ENCODE measurements around the gene ZSCAN4.

ZSCAN4 gene

DNA sequence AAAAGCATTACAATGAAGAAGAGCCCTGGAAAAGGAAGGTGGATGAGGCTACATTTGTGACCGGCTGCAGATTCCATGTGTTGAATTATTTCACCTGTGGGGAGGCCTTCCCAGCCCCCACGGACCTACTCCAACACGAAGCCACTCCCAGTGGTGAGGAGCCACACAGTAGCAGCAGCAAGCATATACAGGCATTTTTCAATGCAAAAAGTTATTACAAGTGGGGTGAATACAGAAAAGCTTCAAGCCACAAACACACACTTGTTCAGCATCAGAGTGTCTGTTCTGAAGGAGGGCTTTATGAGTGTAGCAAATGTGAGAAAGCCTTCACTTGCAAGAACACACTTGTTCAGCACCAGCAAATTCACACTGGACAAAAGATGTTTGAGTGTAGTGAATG is 18.0 kb downstream of the ZSCAN4 start:
- Histone ChIP-seq H3K4me3 (ENCODE audit: low read depth in 1 of 2, low read length in 2 of 2) (peak overlapping the region; percentile 16 to 33), H3K9ac (ENCODE audit: low read length) (no peak overlapping the region), H3K27me3 (ENCODE audit: control insufficient read depth in 1 of 2, insufficient read depth in 2 of 2, low read length in 2 of 2) (no peaks in the 10 kb centered on the region), H3K9me3 (ENCODE audit: low read length) (peaks cover 65% of the 10 kb centered on the region), H3K27ac (ENCODE audit: low read depth, low read length) (no peak overlapping the region), H3K4me1 (ENCODE audit: insufficient read depth, low read length) (peaks cover 13% of the 10 kb centered on the region), H3K36me3 (ENCODE audit: insufficient read depth, low read length) (peaks cover 44% of the 10 kb centered on the region)

- Histone ChIP-seq H3K36me3 (ENCODE audit: insufficient read depth, low read length) (peaks cover 44% of the 10 kb centered on the region), H3K4me1 (ENCODE audit: insufficient read depth, low read length) (peaks cover 11% of the 10 kb centered on the region), H3K27me3 (ENCODE audit: control insufficient read depth in 1 of 2, insufficient read depth in 2 of 2, low read length in 2 of 2) (no peaks in the 10 kb centered on the region), H3K9me3 (ENCODE audit: low read length) (peaks cover 65% of the 10 kb centered on the region), H3K9ac (ENCODE audit: low read length) (no peak overlapping the region), H3K27ac (ENCODE audit: low read depth, low read length) (no peak overlapping the region), H3K4me3 (ENCODE audit: low read depth in 1 of 2, low read length in 2 of 2) (peak overlapping the region; percentile 14 to 33)
Observed at GRCh38 chr19:57687363-57688010, 18.8 kb downstream of the ZSCAN4 start.

DNA sequence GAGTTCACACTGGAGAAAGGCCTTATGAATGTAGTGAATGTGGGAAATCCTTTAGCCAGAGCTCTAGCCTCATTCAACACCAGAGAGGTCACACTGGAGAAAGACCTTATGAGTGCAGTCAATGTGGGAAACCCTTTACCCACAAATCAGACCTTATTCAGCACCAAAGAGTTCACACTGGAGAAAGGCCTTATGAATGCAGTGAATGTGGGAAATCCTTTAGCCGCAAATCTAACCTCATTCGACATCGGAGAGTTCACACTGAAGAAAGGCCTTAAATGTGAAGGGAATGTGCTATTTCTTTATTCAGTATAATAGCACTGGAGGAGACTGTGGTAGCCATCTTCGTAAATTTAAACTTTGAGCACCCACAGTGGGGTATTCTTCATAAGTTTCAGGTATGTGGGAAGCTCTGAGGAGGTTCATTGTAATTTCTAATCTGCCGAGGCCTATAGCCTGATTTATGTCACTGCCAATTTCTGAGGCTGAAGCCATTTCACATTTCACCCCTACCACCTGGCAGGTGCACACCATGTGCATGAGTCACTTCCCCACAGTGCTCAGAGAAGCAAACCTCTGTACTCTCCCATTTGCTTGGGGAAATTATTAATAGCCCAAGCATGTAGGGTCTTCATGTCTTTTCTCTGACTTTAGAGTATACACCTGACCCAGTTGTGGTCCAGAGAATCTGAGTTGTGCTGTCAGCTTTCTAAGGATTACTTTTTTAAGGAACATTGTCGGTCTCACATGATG is 19.5 kb downstream of the ZSCAN4 start:
- H3K27me3 ChIP-seq (ENCODE audit: control insufficient read depth in 1 of 2, insufficient read depth in 2 of 2, low read length in 2 of 2), result no peaks in the 10 kb centered on the region
- H3K4me3 ChIP-seq (ENCODE audit: low read depth in 1 of 2, low read length in 2 of 2), result peak overlapping the region in 1 of 2 donors; percentile 5
- no peak overlapping the region for H3K9ac ChIP-seq (ENCODE audit: low read length)
- H3K9me3 ChIP-seq (ENCODE audit: low read length), result peaks cover 63% of the 10 kb centered on the region
- H3K27ac ChIP-seq (ENCODE audit: low read depth, low read length), result no peak overlapping the region
- peaks cover 44% of the 10 kb centered on the region for H3K36me3 ChIP-seq (ENCODE audit: insufficient read depth, low read length)
- H3K4me1 ChIP-seq (ENCODE audit: insufficient read depth, low read length), result peaks cover 4% of the 10 kb centered on the region

GRCh38 chr19:57689750-57690149 is 21.0 kb downstream of the ZSCAN4 start:
- H3K36me3 ChIP-seq (ENCODE audit: insufficient read depth, low read length), result peaks cover 39% of the 10 kb centered on the region
- peaks cover 48% of the 10 kb centered on the region for H3K9me3 ChIP-seq (ENCODE audit: low read length)
- H3K4me3 ChIP-seq (ENCODE audit: low read depth in 1 of 2, low read length in 2 of 2), result no peak overlapping the region

DNA sequence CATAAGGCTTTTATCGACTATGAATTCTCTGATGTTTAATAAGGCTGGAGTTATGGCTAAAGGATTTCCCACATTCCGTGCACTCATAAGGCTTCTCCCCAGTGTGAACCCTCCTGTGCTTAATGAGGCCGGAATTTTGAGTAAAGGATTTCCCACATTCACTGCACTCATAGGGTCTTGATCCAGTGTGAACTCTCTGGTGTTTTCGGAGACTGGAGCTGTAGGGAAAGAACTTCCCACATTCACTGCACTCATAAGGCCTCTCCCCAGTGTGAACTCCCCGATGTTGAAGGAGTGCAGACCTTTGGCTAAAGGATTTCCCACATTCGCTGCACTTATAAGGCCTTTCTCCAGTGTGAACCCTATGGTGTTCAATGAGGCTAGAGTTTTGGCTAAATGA is 32.9 kb downstream of the ZSCAN4 start:
- H3K9me3 ChIP-seq (ENCODE audit: low read length), result peaks cover 39% of the 10 kb centered on the region
- H3K27ac ChIP-seq (ENCODE audit: low read depth, low read length), result no peak overlapping the region
- H3K36me3 ChIP-seq (ENCODE audit: insufficient read depth, low read length), result peaks cover 33% of the 10 kb centered on the region
- H3K27me3 ChIP-seq (ENCODE audit: control insufficient read depth in 1 of 2, insufficient read depth in 2 of 2, low read length in 2 of 2), result no peaks in the 10 kb centered on the region
- no peak overlapping the region for H3K4me3 ChIP-seq (ENCODE audit: low read depth in 1 of 2, low read length in 2 of 2)
- H3K9ac ChIP-seq (ENCODE audit: low read length), result no peak overlapping the region
- H3K4me1 ChIP-seq (ENCODE audit: insufficient read depth, low read length), result no peaks in the 10 kb centered on the region

More at GRCh38 chr19:57689750-57690149, 21.0 kb downstream of the ZSCAN4 start:
- Histone ChIP-seq H3K27ac (ENCODE audit: low read depth, low read length) (no peak overlapping the region), H3K27me3 (ENCODE audit: control insufficient read depth in 1 of 2, insufficient read depth in 2 of 2, low read length in 2 of 2) (no peaks in the 10 kb centered on the region), H3K9ac (ENCODE audit: low read length) (no peak overlapping the region), H3K4me1 (ENCODE audit: insufficient read depth, low read length) (no peaks in the 10 kb centered on the region)

- no peaks in the 10 kb centered on the region for H3K27me3 ChIP-seq (ENCODE audit: control insufficient read depth in 1 of 2, insufficient read depth in 2 of 2, low read length in 2 of 2)
- peaks cover 31% of the 10 kb centered on the region for H3K9me3 ChIP-seq (ENCODE audit: low read length)
- H3K4me3 ChIP-seq (ENCODE audit: low read depth in 1 of 2, low read length in 2 of 2), result peak overlapping the region in 1 of 2 donors; percentile 77
- no peak overlapping the region for H3K27ac ChIP-seq (ENCODE audit: low read depth, low read length)
- H3K9ac ChIP-seq (ENCODE audit: low read length), result no peak overlapping the region
- H3K4me1 ChIP-seq (ENCODE audit: insufficient read depth, low read length), result no peaks in the 10 kb centered on the region
- peaks cover 22% of the 10 kb centered on the region for H3K36me3 ChIP-seq (ENCODE audit: insufficient read depth, low read length)
Observed at GRCh38 chr19:57706346-57706745, 37.6 kb downstream of the ZSCAN4 start.

- Histone ChIP-seq H3K9me3 (ENCODE audit: low read length) (peaks cover 11% of the 10 kb centered on the region), H3K9ac (ENCODE audit: low read length) (peak within 1 kb of the TSS; percentile 61), H3K36me3 (ENCODE audit: insufficient read depth, low read length) (peaks cover 4% of the 10 kb centered on the region), H3K4me3 (ENCODE audit: low read depth in 1 of 2, low read length in 2 of 2) (peak within 1 kb of the TSS; percentile 64 to 77), H3K27ac (ENCODE audit: low read depth, low read length) (peak within 1 kb of the TSS; percentile 77), H3K4me1 (ENCODE audit: insufficient read depth, low read length) (no peaks in the 10 kb centered on the region), H3K27me3 (ENCODE audit: control insufficient read depth in 1 of 2, insufficient read depth in 2 of 2, low read length in 2 of 2) (no peaks in the 10 kb centered on the region)
Observed at GRCh38 chr19:57708641-57709361, 40.1 kb downstream of the ZSCAN4 start, which contains the start of gene ZNF154. Gene ZNF154 (minus strand): TSS chr19:57709204. CDS start chr19:57708971, 233 bp downstream.

GRCh38 chr19:57709616-57710015 is 40.9 kb downstream of the ZSCAN4 start:
- no peaks in the 10 kb centered on the region for H3K4me1 ChIP-seq (ENCODE audit: insufficient read depth, low read length)
- no peak overlapping the region for H3K9ac ChIP-seq (ENCODE audit: low read length)
- H3K36me3 ChIP-seq (ENCODE audit: insufficient read depth, low read length), result peaks cover 1% of the 10 kb centered on the region
- H3K9me3 ChIP-seq (ENCODE audit: low read length), result peaks cover 9% of the 10 kb centered on the region
- peak overlapping the region in 1 of 2 donors; percentile 77 for H3K4me3 ChIP-seq (ENCODE audit: low read depth in 1 of 2, low read length in 2 of 2)
- H3K27ac ChIP-seq (ENCODE audit: low read depth, low read length), result peak overlapping the region; percentile 8
- H3K27me3 ChIP-seq (ENCODE audit: control insufficient read depth in 1 of 2, insufficient read depth in 2 of 2, low read length in 2 of 2), result no peaks in the 10 kb centered on the region

DNA sequence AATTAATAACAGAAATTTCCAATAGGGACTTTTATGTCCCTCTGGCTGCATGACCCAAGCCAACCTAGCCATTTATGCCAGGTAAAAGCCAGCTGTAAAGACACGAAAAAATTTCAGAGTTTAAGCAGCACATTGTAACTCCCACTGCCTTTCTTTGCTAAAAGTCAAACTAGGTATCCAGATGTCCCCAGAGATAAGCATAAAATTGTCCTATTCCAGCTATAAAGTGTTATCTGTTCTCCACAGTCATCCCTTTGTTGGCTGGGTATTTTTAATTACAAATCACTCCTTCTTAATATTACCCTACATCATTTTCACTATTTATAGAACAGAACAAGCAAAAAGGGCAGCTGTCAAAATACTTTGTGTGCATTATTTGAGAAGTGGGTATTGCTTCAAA is 43.5 kb downstream of the ZSCAN4 start:
- H3K9me3 ChIP-seq (ENCODE audit: low read length), result peaks cover 1% of the 10 kb centered on the region
- H3K4me3 ChIP-seq (ENCODE audit: low read depth in 1 of 2, low read length in 2 of 2), result no peak overlapping the region
- H3K27me3 ChIP-seq (ENCODE audit: control insufficient read depth in 1 of 2, insufficient read depth in 2 of 2, low read length in 2 of 2), result no peaks in the 10 kb centered on the region
- no peaks in the 10 kb centered on the region for H3K4me1 ChIP-seq (ENCODE audit: insufficient read depth, low read length)
- no peak overlapping the region for H3K9ac ChIP-seq (ENCODE audit: low read length)
- H3K27ac ChIP-seq (ENCODE audit: low read depth, low read length), result no peak overlapping the region
- no peaks in the 10 kb centered on the region for H3K36me3 ChIP-seq (ENCODE audit: insufficient read depth, low read length)

DNA sequence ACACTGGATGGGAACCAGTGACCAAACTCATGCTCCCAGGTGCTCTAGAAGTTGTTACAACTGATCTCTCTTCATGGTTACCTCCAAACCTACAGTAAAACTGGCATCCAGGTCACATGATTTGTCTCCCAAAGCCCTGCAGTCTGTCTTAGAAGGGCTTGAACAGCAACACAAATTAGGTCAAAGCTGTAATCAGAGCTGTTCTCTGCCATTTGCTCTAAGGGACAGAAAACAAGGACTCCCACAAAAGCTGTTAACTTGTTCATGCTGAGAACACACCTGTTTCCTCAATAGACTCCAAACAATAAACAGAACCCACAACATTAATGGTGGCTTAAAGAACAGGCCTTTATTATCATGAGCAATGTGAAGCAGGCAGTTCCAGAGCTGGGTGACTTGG is 50.7 kb downstream of the ZSCAN4 start:
- Histone ChIP-seq H3K9ac (ENCODE audit: low read length) (no peak overlapping the region), H3K4me3 (ENCODE audit: low read depth in 1 of 2, low read length in 2 of 2) (peak overlapping the region in 1 of 2 donors; percentile 21), H3K27me3 (ENCODE audit: control insufficient read depth in 1 of 2, insufficient read depth in 2 of 2, low read length in 2 of 2) (no peaks in the 10 kb centered on the region), H3K27ac (ENCODE audit: low read depth, low read length) (no peak overlapping the region), H3K4me1 (ENCODE audit: insufficient read depth, low read length) (no peaks in the 10 kb centered on the region), H3K36me3 (ENCODE audit: insufficient read depth, low read length) (peaks cover 43% of the 10 kb centered on the region), H3K9me3 (ENCODE audit: low read length) (peaks cover 46% of the 10 kb centered on the region)

- Histone ChIP-seq H3K4me3 (ENCODE audit: low read depth in 1 of 2, low read length in 2 of 2) (peak overlapping the region in 1 of 2 donors; percentile 21), H3K9ac (ENCODE audit: low read length) (no peak overlapping the region), H3K4me1 (ENCODE audit: insufficient read depth, low read length) (no peaks in the 10 kb centered on the region), H3K27ac (ENCODE audit: low read depth, low read length) (no peak overlapping the region), H3K27me3 (ENCODE audit: control insufficient read depth in 1 of 2, insufficient read depth in 2 of 2, low read length in 2 of 2) (no peaks in the 10 kb centered on the region), H3K36me3 (ENCODE audit: insufficient read depth, low read length) (peaks cover 43% of the 10 kb centered on the region), H3K9me3 (ENCODE audit: low read length) (peaks cover 50% of the 10 kb centered on the region)
Observed at GRCh38 chr19:57719901-57720519, 51.3 kb downstream of the ZSCAN4 start.

All from muscle layer of colon (tissue), 2 donors.